Sigmoid colon (tissue), 3 donors: ENCODE data around the gene MS4A18.

Source experiments
- CTCF ChIP-seq, 4 experiments: fragments of 450-650 bp in 3 of 4; fragments of 200-600 bp in 1 of 4; IDR thresholded peaks; one replicate each; pipeline ENCODE4 v1.5.1; 2016 to 2019; ENCODE audit warnings: antibody characterized with exemption in 4 of 4, mild to moderate bottlenecking in 3 of 4, moderate library complexity in 2 of 4
- POLR2A ChIP-seq, 2 donors: fragments of 450-650 bp; IDR thresholded peaks; one replicate each; pipeline ENCODE4 v1.6.1; 2016; ENCODE audit warnings: antibody characterized with exemption in 2 of 2, mild to moderate bottlenecking in 2 of 2, moderate library complexity in 2 of 2

- TF ChIP-seq POLR2A (IDR thresholded peaks at IDR 0.05) (no peak), CTCF (IDR thresholded peaks at IDR 0.05) (no peak)
Measured at GRCh38 chr11:60744114-60744513, 19.6 kb downstream of the MS4A18 start.
